Right lobe of liver (tissue), 4 donors: ENCODE measurements around the gene CDAN1.

Experiments used
- CTCF ChIP-seq, 4 donors: fragments of 200-600 bp in 3 of 4; fragments of 450-650 bp in 1 of 4; IDR thresholded peaks; one replicate each; pipeline versions ENCODE4 v1.5.1 to v1.8.0; 2016 to 2022; ENCODE audit warnings: antibody characterized with exemption in 4 of 4, mild to moderate bottlenecking in 2 of 4
- POLR2A ChIP-seq: fragments of 450-650 bp; IDR thresholded peaks from one replicate; pipeline ENCODE4 v1.6.1; 2017; ENCODE audit warnings: antibody characterized with exemption, mild to moderate bottlenecking
- donor health status: DM: no; HTN: no; CAD: no.
- donor health status: DM: no; HTN: no; CAD: no.
- donor health status: DM: no; HTN: yes; CAD: no.

GRCh38 chr15:42736178-42736792, 643 bp downstream of the CDAN1 start:
- no peak for TF ChIP-seq CTCF (IDR thresholded peaks at IDR 0.05)
- TF ChIP-seq POLR2A: no peak
